ENCODE data around the gene NRXN3.

The NRXN3 gene

GRCh38 chr14:79749065-79749464, 1578.9 kb downstream of the NRXN3 start:
- Histone ChIP-seq H3K79me2 (ENCODE audit: insufficient read depth, low read length) (no peaks in the 10 kb centered on the region), H3K9ac (ENCODE audit: low read length) (no peak overlapping the region), H3K4me3 (ENCODE audit: low read depth, low read length, poor library complexity, severe bottlenecking) (no peak overlapping the region), H3K4me2 (ENCODE audit: low read length) (no peak overlapping the region), H3K36me3 (ENCODE audit: insufficient read depth, low read length) (no peaks in the 10 kb centered on the region), H3F3A (ENCODE audit: insufficient read depth, low read length) (no peaks in the 10 kb centered on the region), H4K20me1 (ENCODE audit: insufficient read depth, low read length) (no peaks in the 10 kb centered on the region), H3K9me3 (ENCODE audit: low read length) (no peaks in the 10 kb centered on the region), H3K9me2 (ENCODE audit: low read depth, low read length) (no peaks in the 10 kb centered on the region), H3K27ac (ENCODE audit: low read depth, low read length, poor library complexity, severe bottlenecking) (no peak overlapping the region), H3K27me3 (ENCODE audit: insufficient read depth, low read length) (no peaks in the 10 kb centered on the region), H3K4me1 (ENCODE audit: insufficient read depth, low read length, severe bottlenecking) (no peaks in the 10 kb centered on the region), H2AFZ (ENCODE audit: low read length) (no peak overlapping the region)
- no peak for TF ChIP-seq CTCF (IDR thresholded peaks at IDR 0.05; ENCODE audit: low read length)
- no peak for TF ChIP-seq EZH2 (IDR thresholded peaks at IDR 0.05; ENCODE audit: borderline replicate concordance, low read length)

DNA sequence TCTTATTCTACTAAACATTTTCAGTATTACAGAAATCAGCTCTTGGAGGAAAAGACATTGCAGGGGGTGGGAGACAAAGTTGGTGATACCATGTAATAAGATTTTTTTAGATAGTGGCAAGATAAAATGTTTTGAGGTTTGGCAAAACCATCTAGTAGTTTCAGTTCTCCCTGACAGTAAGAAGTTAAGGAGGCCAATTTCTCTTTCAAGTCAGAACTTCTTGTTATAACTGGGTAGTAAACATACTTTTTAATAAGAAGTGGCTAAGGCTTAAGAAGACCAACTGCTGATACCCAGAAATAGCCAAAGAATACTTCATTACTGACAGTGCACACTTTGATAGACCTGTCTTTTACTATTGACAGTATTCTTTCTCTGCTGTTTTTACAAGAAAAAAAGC, 1588.8 kb downstream of the NRXN3 start:
- Histone ChIP-seq H4K20me1 (ENCODE audit: insufficient read depth, low read length) (no peaks in the 10 kb centered on the region), H3K4me2 (ENCODE audit: low read length) (no peak overlapping the region), H3K9me3 (ENCODE audit: low read length) (no peaks in the 10 kb centered on the region), H3K9me2 (ENCODE audit: low read depth, low read length) (no peaks in the 10 kb centered on the region), H3K36me3 (ENCODE audit: insufficient read depth, low read length) (no peaks in the 10 kb centered on the region), H3K79me2 (ENCODE audit: insufficient read depth, low read length) (no peaks in the 10 kb centered on the region), H3K27me3 (ENCODE audit: insufficient read depth, low read length) (no peaks in the 10 kb centered on the region), H3K27ac (ENCODE audit: low read depth, low read length, poor library complexity, severe bottlenecking) (no peak overlapping the region), H3K4me3 (ENCODE audit: low read depth, low read length, poor library complexity, severe bottlenecking) (no peak overlapping the region), H3F3A (ENCODE audit: insufficient read depth, low read length) (no peaks in the 10 kb centered on the region), H3K4me1 (ENCODE audit: insufficient read depth, low read length, severe bottlenecking) (no peaks in the 10 kb centered on the region), H2AFZ (ENCODE audit: low read length) (no peak overlapping the region), H3K9ac (ENCODE audit: low read length) (no peak overlapping the region)
- TF ChIP-seq CTCF (IDR thresholded peaks at IDR 0.05; ENCODE audit: low read length) (no peak), EZH2 (IDR thresholded peaks at IDR 0.05; ENCODE audit: borderline replicate concordance, low read length) (no peak)

DNA sequence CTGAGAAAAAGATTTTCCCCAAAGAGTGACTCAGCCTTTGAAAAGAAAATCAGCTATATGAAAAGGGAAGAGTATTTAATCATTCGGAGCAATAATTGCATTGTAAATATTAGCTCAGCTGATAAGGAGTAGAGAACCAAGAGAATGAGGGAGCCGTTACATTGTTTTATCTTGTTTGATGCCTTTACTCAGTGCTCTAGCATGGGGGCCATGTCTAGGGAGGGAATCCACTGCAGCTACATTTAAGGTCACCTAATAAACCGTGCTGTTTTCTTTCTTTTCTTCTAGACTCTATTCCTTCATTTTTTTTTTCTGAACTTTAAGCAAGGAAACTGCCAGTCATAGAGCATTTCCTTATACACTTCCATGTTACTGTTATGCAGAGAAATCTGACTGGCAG, 1594.2 kb downstream of the NRXN3 start:
- no peaks in the 10 kb centered on the region for H3K9me2 ChIP-seq (ENCODE audit: low read depth, low read length)
- TF ChIP-seq CTCF (IDR thresholded peaks at IDR 0.05; ENCODE audit: low read length) (no peak), EZH2 (IDR thresholded peaks at IDR 0.05; ENCODE audit: borderline replicate concordance, low read length) (no peak)
- H3F3A ChIP-seq (ENCODE audit: insufficient read depth, low read length) = no peaks in the 10 kb centered on the region
- no peaks in the 10 kb centered on the region for H3K27me3 ChIP-seq (ENCODE audit: insufficient read depth, low read length)
- H3K36me3 ChIP-seq (ENCODE audit: insufficient read depth, low read length) = no peaks in the 10 kb centered on the region
- no peak overlapping the region for H3K9ac ChIP-seq (ENCODE audit: low read length)
- no peak overlapping the region for H3K4me3 ChIP-seq (ENCODE audit: low read depth, low read length, poor library complexity, severe bottlenecking)
- H4K20me1 ChIP-seq (ENCODE audit: insufficient read depth, low read length) = no peaks in the 10 kb centered on the region
- H3K9me3 ChIP-seq (ENCODE audit: low read length) = no peaks in the 10 kb centered on the region
- no peak overlapping the region for H3K27ac ChIP-seq (ENCODE audit: low read depth, low read length, poor library complexity, severe bottlenecking)
- H3K79me2 ChIP-seq (ENCODE audit: insufficient read depth, low read length) = no peaks in the 10 kb centered on the region
- H3K4me2 ChIP-seq (ENCODE audit: low read length) = no peak overlapping the region
- H2AFZ ChIP-seq (ENCODE audit: low read length) = no peak overlapping the region
- no peaks in the 10 kb centered on the region for H3K4me1 ChIP-seq (ENCODE audit: insufficient read depth, low read length, severe bottlenecking)

Data from OCI-LY1 (cell line).